Measurements from ENCODE around the gene OR2T6.
"Not testable (repeated sequence)": the region's sequence is repeated elsewhere in the genome, so short reads cannot be mapped to it uniquely, and the experiment has no call there.

- TF ChIP-seq CHD4 (IDR thresholded peaks at IDR 0.05; ENCODE audit: borderline replicate concordance); CTCF (IDR thresholded peaks at IDR 0.05); RFX5 (IDR thresholded peaks at IDR 0.05); MYC (IDR thresholded peaks at IDR 0.05; ENCODE audit: borderline replicate concordance, low read length); USF2 (IDR thresholded peaks at IDR 0.05); HMGXB4 (CRISPR knock-in tag; IDR thresholded peaks at IDR 0.05; ENCODE audit: borderline replicate concordance); SMC3 (IDR thresholded peaks at IDR 0.05); RAD21 (conservative IDR thresholded peaks at IDR 0.05 in 1 of 2, IDR thresholded peaks at IDR 0.05 in 1 of 2); ESRRA (IDR thresholded peaks at IDR 0.05; ENCODE audit: borderline replicate concordance, low read length); FOSB (CRISPR knock-in tag; IDR thresholded peaks at IDR 0.05); HEYL (CRISPR knock-in tag; IDR thresholded peaks at IDR 0.05): not testable (repeated sequence)
Observed at GRCh38 chr1:248428192-248428533, 52.6 kb downstream of the OR2T6 start.
